K562 (cell line): ENCODE data around the gene TAF10. TPM values are rescaled to one million over a fixed set of nuclear protein-coding genes. Genes with fewer than 3 reads are reported as not detected.

Experiments
- ATAC-seq: fragments of 200-7000 bp; cut with Tn5 transposase; 3 replicates; pipeline ENCODE4 v1.9.1; 2020; ENCODE audit warnings: moderate library complexity
- BruUV-seq: library from RNA; stranded (reverse); fragments of 400-500 nt; replicated peaks from 2 replicates; lab custom pipeline; 2021; lab: Mats Ljungman, UMichigan
- CTCF ChIA-PET: fragments of 300-600 bp; formaldehyde crosslinking; extraction: SDS; loops from one replicate; lab custom pipeline; 2021; ENCODE audit warnings: low intra/inter-chr PET ratio; lab: Yijun Ruan, JAX
- POLR2A ChIA-PET: fragments of 300-600, 350-650 bp; sonication (Branson Sonifier 250); formaldehyde crosslinking; extraction: SDS; loops from one replicate; lab custom pipeline; 2021; ENCODE audit warnings: antibody characterized with exemption, inconsistent platforms; lab: Yijun Ruan, JAX
- DNase-seq, 4 experiments: peaks; one replicate each; pipeline versions ENCODE4 v3.0.0 to v3.0.0-alpha.2; 2011 to 2018; ENCODE audit warnings: low spot score in 3 of 4, mixed read lengths in 3 of 4; ENCODE audit errors: extremely low read depth in 1 of 4
- FAIRE-seq: peaks from 2 replicates; lab custom pipeline; 2011; peaks lifted over from hg19 to GRCh38; lab: Jason Lieb, UNC
- H2AFZ ChIP-seq: 2 replicates; pipeline ENCODE4 v1.6.0; 2011; ENCODE audit warnings: low read depth, low read length, control low read depth, inconsistent platforms
- H3K27ac ChIP-seq: fragments of 200-600 bp; 3 replicates; pipeline ENCODE4 v1.8.0; 2011; ENCODE audit warnings: low read depth, mild to moderate bottlenecking, control low read depth, inconsistent platforms, low read length, moderate library complexity, mixed read lengths; ENCODE audit errors: extremely low read depth
- H3K27me3 ChIP-seq, 2 experiments: fragments of 300-600 bp in 1 of 2; 2 replicates in 1 of 2; 3 replicates in 1 of 2; pipeline versions ENCODE4 v1.6.0 to v1.8.0; 2011; ENCODE audit warnings: inconsistent platforms in 2 of 2, low read length in 2 of 2, mild to moderate bottlenecking in 1 of 2, mixed read lengths in 1 of 2, moderate library complexity in 1 of 2; ENCODE audit not compliant: control insufficient read depth in 2 of 2, insufficient read depth in 2 of 2
- H3K36me3 ChIP-seq: fragments of 300-600 bp; 3 replicates; pipeline ENCODE4 v1.8.0; 2011; ENCODE audit warnings: mild to moderate bottlenecking, low read length, inconsistent platforms; ENCODE audit not compliant: control insufficient read depth, insufficient read depth
- H3K4me1 ChIP-seq, 2 experiments: fragments of 200-600 bp in 1 of 2; replicated peaks in 1 of 2; 2 replicates in 1 of 2; 3 replicates in 1 of 2; pipeline versions ENCODE4 v1.5.1 to v1.8.0; 2011; ENCODE audit warnings: inconsistent platforms in 2 of 2, low read length in 2 of 2, mild to moderate bottlenecking in 1 of 2, mixed read lengths in 1 of 2, moderate library complexity in 1 of 2; ENCODE audit not compliant: control insufficient read depth in 2 of 2, insufficient read depth in 2 of 2
- H3K4me2 ChIP-seq: 2 replicates; pipeline ENCODE4 v1.6.1; 2011; ENCODE audit warnings: low read length, control low read depth, inconsistent platforms, mixed read lengths; ENCODE audit not compliant: insufficient read depth
- H3K4me3 ChIP-seq: fragments of 200-600 bp; sonication (generic), shearing (Covaris generic); 2 replicates; pipeline ENCODE4 v1.5.1; 2016; ENCODE audit warnings: control low read depth, inconsistent platforms
- H3K79me2 ChIP-seq: fragments of 200-600 bp; 3 replicates; pipeline ENCODE4 v1.8.0; 2011; ENCODE audit warnings: low read length, inconsistent platforms; ENCODE audit not compliant: control insufficient read depth, insufficient read depth
- H3K9ac ChIP-seq, 2 experiments: 2 replicates each; pipeline versions ENCODE4 v1.6.0 to v1.6.1; 2011; ENCODE audit warnings: low read depth in 2 of 2, low read length in 2 of 2, control low read depth in 1 of 2, inconsistent platforms in 1 of 2, mild to moderate bottlenecking in 1 of 2, mixed read lengths in 1 of 2; ENCODE audit not compliant: insufficient read depth in 1 of 2
- H3K9me1 ChIP-seq: one replicate; pipeline ENCODE4 v1.6.0; 2011; ENCODE audit warnings: inconsistent platforms, mild to moderate bottlenecking, low read length, moderate library complexity; ENCODE audit not compliant: control insufficient read depth, insufficient read depth
- H3K9me3 ChIP-seq: replicated peaks from 2 replicates; pipeline ENCODE4 v1.5.1; 2011; ENCODE audit warnings: low read depth, low read length, inconsistent platforms; ENCODE audit not compliant: control insufficient read depth, insufficient read depth
- H4K20me1 ChIP-seq: replicated peaks from 2 replicates; pipeline ENCODE4 v1.6.1; 2011; ENCODE audit warnings: low read length, inconsistent platforms, mixed read lengths; ENCODE audit not compliant: control insufficient read depth, insufficient read depth
- ARID2 ChIP-seq: fragments of 450-650 bp; IDR thresholded peaks from 2 replicates; pipeline ENCODE4 v1.6.1; 2017; ENCODE audit warnings: antibody characterized with exemption, mild to moderate bottlenecking
- ARID3A ChIP-seq: IDR thresholded peaks from 2 replicates; pipeline ENCODE4 v1.6.1; 2012; ENCODE audit warnings: low read depth, low read length, improper control_type of control experiment, borderline replicate concordance
- C11orf30 ChIP-seq: fragments of 450-650 bp; IDR thresholded peaks from 2 replicates; pipeline ENCODE4 v1.6.1; 2016; ENCODE audit warnings: low read depth, mild to moderate bottlenecking
- FOXO4 ChIP-seq: fragments of 450-650 bp; formaldehyde crosslinking; IDR thresholded peaks from 2 replicates; pipeline ENCODE4 v1.4.0; 2020; ENCODE audit warnings: mild to moderate bottlenecking, moderate library complexity
- HDAC1 ChIP-seq, 2 experiments: fragments of 450-650 bp; IDR thresholded peaks; 2 replicates each; pipeline ENCODE4 v1.6.1; 2016 to 2017; ENCODE audit warnings: inconsistent platforms in 1 of 2, mild to moderate bottlenecking in 1 of 2, moderate library complexity in 1 of 2
- HDAC8 ChIP-seq: fragments of 450-650 bp; IDR thresholded peaks from 2 replicates; pipeline ENCODE4 v1.6.1; 2016; ENCODE audit warnings: mild to moderate bottlenecking, missing genetic modification characterization, moderate library complexity, missing compliant biosample characterization
- LARP7 ChIP-seq: fragments of 450-650 bp; IDR thresholded peaks from 2 replicates; pipeline ENCODE4 v1.6.1; 2016
- NCOA6 ChIP-seq: fragments of 450-650 bp; IDR thresholded peaks from 2 replicates; pipeline ENCODE4 v1.6.1; 2017; ENCODE audit warnings: mild to moderate bottlenecking
- PTBP1 ChIP-seq: fragments of 200-400 bp; formaldehyde crosslinking; IDR thresholded peaks from 2 replicates; pipeline ENCODE4 v1.6.1; 2017; ENCODE audit warnings: low read depth, low read length
- SNIP1 ChIP-seq: fragments of 450-650 bp; IDR thresholded peaks from 2 replicates; pipeline ENCODE4 v1.7.1; 2017; ENCODE audit warnings: low read depth, mild to moderate bottlenecking
- SOX6 ChIP-seq: fragments of 450-650 bp; IDR thresholded peaks from 2 replicates; pipeline ENCODE4 v1.6.1; 2014; ENCODE audit warnings: mild to moderate bottlenecking
- ZBTB2 ChIP-seq: fragments of 450-650 bp; IDR thresholded peaks from 2 replicates; pipeline ENCODE4 v1.6.1; 2016; ENCODE audit warnings: antibody characterized with exemption
- ZNF140 ChIP-seq: fragments of 250-450 bp; sonication (Bioruptor Pico); IDR thresholded peaks from 2 replicates; pipeline ENCODE4 v1.8.0; 2021; ENCODE audit warnings: moderate library complexity, mild to moderate bottlenecking, inconsistent platforms
- ZNF431 ChIP-seq: sonication (generic); formaldehyde crosslinking; IDR thresholded peaks from 2 replicates; pipeline ENCODE4 v1.8.0; 2022; ENCODE audit warnings: mild to moderate bottlenecking, missing genetic modification reagents
- WGBS: fragments of 100-300 bp; shearing (Covaris generic); methylation state at CpG from one replicate; pipeline ENCODE4 v1.1.6; 2016; ENCODE audit warnings: low coverage, mixed read lengths; ENCODE audit not compliant: insufficient coverage; ENCODE audit errors: missing lambda C conversion rate; 5-methylcytosine and 5-hydroxymethylcytosine counted together
- in situ Hi-C: fragments of 300-500 bp; cut with MboI; formaldehyde crosslinking; loops from 4 replicates; pipeline ENCODE4 v1.15.0; 2018; ENCODE audit warnings: inconsistent platforms, mixed read lengths
- intact Hi-C: fragments of 100-400 bp; cut with micrococcal nuclease; formaldehyde crosslinking; loops from 2 replicates; pipeline ENCODE4 v1.14.2; 2022
- polyA plus RNA-seq, 8 experiments: library from polyadenylated mRNA; depleted of rRNA in 4 of 8; stranded (reverse) in 5 of 8; unstranded in 3 of 8; fragments of >200 nt; fragmentation: Nextera tagmentation in 2 of 8; fragmentation: Illumina TruSeq in 1 of 8; extraction: Ambion mirVana in 2 of 8; extraction: Trizol in 1 of 8; gene quantifications; 2 replicates each; pipeline versions ENCODE4 v1.2.1 to v1.2.3, GENCODE V29; 2011 to 2014; ENCODE audit warnings: inconsistent platforms in 1 of 8, missing spikeins in 1 of 8
- total RNA-seq, 7 experiments: library from RNA; depleted of rRNA in 6 of 7; stranded (reverse); fragments of >200 nt in 6 of 7; fragmentation: Illumina TruSeq in 2 of 7; extraction: Trizol in 2 of 7; gene quantifications; 2 replicates each; pipeline versions ENCODE4 v1.2.1 to v1.2.3, GENCODE V29; 2011 to 2021; ENCODE audit warnings: low replicate concordance in 1 of 7
- TF ChIP-seq, protein P1 (sequence below): fragments of 250-450 bp; sonication (Bioruptor Pico); IDR thresholded peaks from 2 replicates; pipeline ENCODE4 v1.5.0; 2020; ENCODE audit warnings: mild to moderate bottlenecking
- TF ChIP-seq, protein P2 (sequence below): fragments of 250-450 bp; sonication (Bioruptor Pico); IDR thresholded peaks from 2 replicates; pipeline ENCODE4 v1.5.0; 2021

TAF10 gene
- total and polyA plus RNA-seq, 9 of the 15 experiments (the other 6 are each of a cell fraction or from before 2014, with no cell fraction given), result 19.5 to 197 (median 121) TPM

- Histone ChIP-seq H3K27me3 (no peaks in the 10 kb centered on the region), H2AFZ (peak within 1 kb of the TSS; percentile 57; the same call in 1 of the 2 replicates), H3K4me2 (peak within 1 kb of the TSS; percentile 47; the same call in 1 of the 2 replicates), H3K9me3 (no peaks in the 10 kb centered on the region), H3K36me3 (no peaks in the 10 kb centered on the region), H3K4me3 (no peak within 1 kb of the TSS), H3K27ac (no peak within 1 kb of the TSS), H3K79me2 (no peaks in the 10 kb centered on the region), H3K9me1 (no peaks in the 10 kb centered on the region), H4K20me1 (no peaks in the 10 kb centered on the region), H3K4me1 (peaks cover 7 to 9% of the 10 kb centered on the region in 2 experiments; a peak in 4 of 5 replicates), H3K9ac (peak within 1 kb of the TSS in 1 of 2 experiments; percentile 54; a peak in 1 of 4 replicates)
- CTCF ChIA-PET, result no interaction called here
- FAIRE-seq (no peak), ATAC-seq (no peak; the same call in 2 of the 3 replicates), DNase-seq (peak in 2 of 4 experiments; percentile 79 to 83)
- POLR2A ChIA-PET, result interaction anchor here (1.3 kb wide), 1 partner anchor 12 kb away, joined by 6 read pairs; no protein-coding TSS in a partner anchor
- intact Hi-C loops (no loop called here), in situ Hi-C loops (no loop called here)
- WGBS, result 40% methylated on average over 7 of the region's 56 CpGs
- no TSS peak for BruUV-seq
- TF ChIP-seq HDAC8 (tag), result no peak
- no peak for TF ChIP-seq NCOA6
- TF ChIP-seq SNIP1, result no peak
- TF ChIP-seq ZNF431, result no peak
- TF ChIP-seq C11orf30, result no peak
- TF ChIP-seq PTBP1, result no peak
- no peak for TF ChIP-seq ZNF140
- TF ChIP-seq, protein P1, sequence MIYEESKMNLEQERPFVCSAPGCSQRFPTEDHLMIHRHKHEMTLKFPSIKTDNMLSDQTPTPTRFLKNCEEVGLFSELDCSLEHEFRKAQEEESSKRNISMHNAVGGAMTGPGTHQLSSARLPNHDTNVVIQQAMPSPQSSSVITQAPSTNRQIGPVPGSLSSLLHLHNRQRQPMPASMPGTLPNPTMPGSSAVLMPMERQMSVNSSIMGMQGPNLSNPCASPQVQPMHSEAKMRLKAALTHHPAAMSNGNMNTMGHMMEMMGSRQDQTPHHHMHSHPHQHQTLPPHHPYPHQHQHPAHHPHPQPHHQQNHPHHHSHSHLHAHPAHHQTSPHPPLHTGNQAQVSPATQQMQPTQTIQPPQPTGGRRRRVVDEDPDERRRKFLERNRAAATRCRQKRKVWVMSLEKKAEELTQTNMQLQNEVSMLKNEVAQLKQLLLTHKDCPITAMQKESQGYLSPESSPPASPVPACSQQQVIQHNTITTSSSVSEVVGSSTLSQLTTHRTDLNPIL (CRISPR knock-in tag), result no peak
- peak in 1 of 2 experiments; percentile 38; a peak in 2 of 4 replicates for TF ChIP-seq HDAC1 (IDR thresholded peaks at IDR 0.05)
- TF ChIP-seq ARID3A, result no peak
- TF ChIP-seq SOX6, result no peak
- TF ChIP-seq FOXO4, result no peak
- peak; percentile 38; the same call in 1 of the 2 replicates for TF ChIP-seq LARP7
- TF ChIP-seq ARID2, result no peak
- TF ChIP-seq, protein P2, sequence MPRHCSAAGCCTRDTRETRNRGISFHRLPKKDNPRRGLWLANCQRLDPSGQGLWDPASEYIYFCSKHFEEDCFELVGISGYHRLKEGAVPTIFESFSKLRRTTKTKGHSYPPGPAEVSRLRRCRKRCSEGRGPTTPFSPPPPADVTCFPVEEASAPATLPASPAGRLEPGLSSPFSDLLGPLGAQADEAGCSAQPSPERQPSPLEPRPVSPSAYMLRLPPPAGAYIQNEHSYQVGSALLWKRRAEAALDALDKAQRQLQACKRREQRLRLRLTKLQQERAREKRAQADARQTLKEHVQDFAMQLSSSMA (CRISPR knock-in tag), result no peak
- TF ChIP-seq ZBTB2, result 0 out of 2 replicates have a peak, but pooled peaks have one; percentile 27
Measured at GRCh38 chr11:6655790-6656583, 44.0 kb upstream of the TAF10 start, which contains the start of gene DCHS1. TSS of gene DCHS1 (minus strand) at chr11:6655809. CDS start at chr11:6641613, 14,196 bp downstream.
